Measurements from ENCODE around the gene OTUD3.

GRCh38 chr1:19936061-19936750 is 54.0 kb downstream of the OTUD3 start:
- no peak for TF ChIP-seq CTCF (IDR thresholded peaks at IDR 0.05)
- TF ChIP-seq POLR2A (IDR thresholded peaks at IDR 0.05), result no peak
